Measurements from ENCODE around the gene KIF1B. TPM values are rescaled to one million over a fixed set of nuclear protein-coding genes. Genes with fewer than 3 reads are reported as not detected.

Gene KIF1B
- total RNA-seq, 1 experiment from 2014 or later = 69.5 TPM

DNA sequence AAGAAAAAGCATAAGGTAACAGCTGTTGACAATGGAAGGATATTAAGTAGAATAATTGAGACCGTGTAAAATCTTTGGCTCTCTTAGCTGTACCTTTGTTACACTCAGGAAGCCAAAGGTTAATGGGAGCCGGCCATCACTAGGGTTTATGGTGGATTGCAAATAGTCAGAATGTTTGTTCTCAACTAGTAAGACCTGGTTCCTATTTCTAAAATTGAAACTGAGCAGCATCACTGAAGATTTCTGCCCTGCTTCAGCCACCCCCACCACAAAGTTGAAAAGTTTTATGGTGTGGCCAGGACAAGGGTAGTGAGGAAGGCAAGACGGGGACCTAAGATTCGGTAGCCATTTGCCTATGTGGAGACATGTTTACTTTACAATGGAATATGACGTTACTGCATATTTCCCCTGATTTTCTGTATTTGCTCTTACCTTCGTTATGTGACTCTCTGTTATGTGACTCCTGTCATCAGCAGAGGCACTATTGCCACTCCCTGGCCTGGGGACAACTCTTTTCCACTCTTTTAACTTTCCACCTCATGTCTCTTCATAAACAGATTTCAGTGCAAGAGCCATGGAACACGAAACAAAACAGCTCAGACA is 41.4 kb upstream of the KIF1B start:
- Histone ChIP-seq H3K27ac (ENCODE audit: low read depth, low read length, poor library complexity, severe bottlenecking) (no peak overlapping the region), H3K9me3 (ENCODE audit: low read depth, low read length, poor library complexity, severe bottlenecking) (no peaks in the 10 kb centered on the region), H3K4me1 (ENCODE audit: insufficient read depth, low read length, poor library complexity, severe bottlenecking) (no peaks in the 10 kb centered on the region), H3K27me3 (replicated peaks; ENCODE audit: insufficient read depth, low read depth, low read length, poor library complexity) (no peaks in the 10 kb centered on the region), H3K4me3 (ENCODE audit: low read depth, low read length, poor library complexity, severe bottlenecking) (no peak overlapping the region), H3K36me3 (ENCODE audit: insufficient read depth, low read length, poor library complexity, severe bottlenecking) (peaks cover 30% of the 10 kb centered on the region)
- ChIA-PET CTCF (no interaction called here), POLR2A (ENCODE audit: low non-redundant PET) (no interaction called here)
- no TSS peak for BruUV-seq (replicated peaks)
- intact Hi-C loops (cut with micrococcal nuclease; ENCODE audit: unreplicated experiment) = no loop called here
- DNase-seq (ENCODE audit: low spot score) = no peak
- TF ChIP-seq, protein P1, sequence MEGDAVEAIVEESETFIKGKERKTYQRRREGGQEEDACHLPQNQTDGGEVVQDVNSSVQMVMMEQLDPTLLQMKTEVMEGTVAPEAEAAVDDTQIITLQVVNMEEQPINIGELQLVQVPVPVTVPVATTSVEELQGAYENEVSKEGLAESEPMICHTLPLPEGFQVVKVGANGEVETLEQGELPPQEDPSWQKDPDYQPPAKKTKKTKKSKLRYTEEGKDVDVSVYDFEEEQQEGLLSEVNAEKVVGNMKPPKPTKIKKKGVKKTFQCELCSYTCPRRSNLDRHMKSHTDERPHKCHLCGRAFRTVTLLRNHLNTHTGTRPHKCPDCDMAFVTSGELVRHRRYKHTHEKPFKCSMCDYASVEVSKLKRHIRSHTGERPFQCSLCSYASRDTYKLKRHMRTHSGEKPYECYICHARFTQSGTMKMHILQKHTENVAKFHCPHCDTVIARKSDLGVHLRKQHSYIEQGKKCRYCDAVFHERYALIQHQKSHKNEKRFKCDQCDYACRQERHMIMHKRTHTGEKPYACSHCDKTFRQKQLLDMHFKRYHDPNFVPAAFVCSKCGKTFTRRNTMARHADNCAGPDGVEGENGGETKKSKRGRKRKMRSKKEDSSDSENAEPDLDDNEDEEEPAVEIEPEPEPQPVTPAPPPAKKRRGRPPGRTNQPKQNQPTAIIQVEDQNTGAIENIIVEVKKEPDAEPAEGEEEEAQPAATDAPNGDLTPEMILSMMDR (conservative IDR thresholded peaks at IDR 0.05; ENCODE audit: low read depth, low read length) = no peak
- TF ChIP-seq EZH2 (IDR thresholded peaks at IDR 0.05; ENCODE audit: borderline replicate concordance, low read depth, low read length, poor library complexity, severe bottlenecking) = no peak

DNA sequence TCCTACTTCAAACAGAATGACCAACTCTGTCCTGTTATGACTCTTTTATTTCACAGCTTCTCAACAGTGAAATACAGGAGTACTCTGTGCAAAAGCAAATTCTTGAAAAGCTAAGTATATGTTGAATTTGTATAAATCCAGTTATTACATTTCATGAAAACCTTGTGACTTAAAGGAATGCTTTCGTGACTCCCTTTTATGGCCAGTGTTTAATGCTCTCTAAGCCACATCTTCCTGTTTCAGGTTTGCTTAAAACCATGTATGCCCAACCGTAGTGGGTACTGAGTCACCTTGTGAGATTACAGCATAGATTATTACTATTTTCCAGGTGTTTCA is 40.2 kb upstream of the KIF1B start:
- DNase-seq (ENCODE audit: low spot score) = no peak
- ChIA-PET POLR2A (ENCODE audit: low non-redundant PET) (no interaction called here), CTCF (no interaction called here)
- TF ChIP-seq, protein P1 (conservative IDR thresholded peaks at IDR 0.05; ENCODE audit: low read depth, low read length) = no peak
- no peak for TF ChIP-seq EZH2 (IDR thresholded peaks at IDR 0.05; ENCODE audit: borderline replicate concordance, low read depth, low read length, poor library complexity, severe bottlenecking)
- Histone ChIP-seq H3K9me3 (ENCODE audit: low read depth, low read length, poor library complexity, severe bottlenecking) (no peaks in the 10 kb centered on the region), H3K27me3 (replicated peaks; ENCODE audit: insufficient read depth, low read depth, low read length, poor library complexity) (no peaks in the 10 kb centered on the region), H3K36me3 (ENCODE audit: insufficient read depth, low read length, poor library complexity, severe bottlenecking) (peaks cover 27% of the 10 kb centered on the region), H3K4me1 (ENCODE audit: insufficient read depth, low read length, poor library complexity, severe bottlenecking) (no peaks in the 10 kb centered on the region), H3K4me3 (ENCODE audit: low read depth, low read length, poor library complexity, severe bottlenecking) (no peak overlapping the region), H3K27ac (ENCODE audit: low read depth, low read length, poor library complexity, severe bottlenecking) (no peak overlapping the region)
- BruUV-seq (replicated peaks) = no TSS peak
- intact Hi-C loops (cut with micrococcal nuclease; ENCODE audit: unreplicated experiment) = no loop called here

DNA sequence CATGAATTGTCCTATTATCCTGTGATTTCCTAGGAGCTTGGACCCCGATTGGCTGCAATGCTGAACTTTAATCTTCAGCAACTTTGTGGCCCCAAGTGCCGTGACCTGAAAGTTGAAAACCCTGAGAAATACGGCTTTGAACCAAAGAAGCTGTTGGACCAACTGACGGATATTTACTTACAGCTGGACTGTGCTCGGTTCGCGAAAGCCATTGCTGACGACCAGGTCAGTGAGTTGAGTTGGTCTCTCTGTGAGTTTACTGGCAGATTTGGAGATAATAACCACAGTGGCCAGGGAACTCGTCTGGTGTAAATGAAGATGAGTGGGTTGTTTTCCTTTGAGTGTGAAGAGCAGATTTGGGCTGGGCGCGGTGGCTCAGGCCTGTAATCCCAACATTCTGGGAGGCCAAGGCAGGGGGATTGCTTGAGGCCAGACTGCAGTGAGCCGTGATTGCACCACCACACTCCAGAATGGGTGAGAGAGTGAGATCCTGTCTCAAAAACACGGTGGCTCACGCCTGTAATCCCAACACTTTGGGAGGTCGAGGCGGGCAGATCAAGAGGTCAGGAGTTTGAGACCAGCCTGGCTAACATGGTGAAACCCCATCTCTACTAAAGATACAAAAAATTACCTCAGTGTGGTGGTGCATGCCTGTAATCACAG is 39.1 kb upstream of the KIF1B start:
- ChIA-PET POLR2A (ENCODE audit: low non-redundant PET) (no interaction called here), CTCF (no interaction called here)
- Histone ChIP-seq H3K36me3 (ENCODE audit: insufficient read depth, low read length, poor library complexity, severe bottlenecking) (peaks cover 23% of the 10 kb centered on the region), H3K27me3 (replicated peaks; ENCODE audit: insufficient read depth, low read depth, low read length, poor library complexity) (no peaks in the 10 kb centered on the region), H3K4me1 (ENCODE audit: insufficient read depth, low read length, poor library complexity, severe bottlenecking) (no peaks in the 10 kb centered on the region), H3K4me3 (ENCODE audit: low read depth, low read length, poor library complexity, severe bottlenecking) (no peak overlapping the region), H3K27ac (ENCODE audit: low read depth, low read length, poor library complexity, severe bottlenecking) (no peak overlapping the region), H3K9me3 (ENCODE audit: low read depth, low read length, poor library complexity, severe bottlenecking) (no peaks in the 10 kb centered on the region)
- no TSS peak for BruUV-seq (replicated peaks)
- intact Hi-C loops (cut with micrococcal nuclease; ENCODE audit: unreplicated experiment) = no loop called here
- TF ChIP-seq EZH2 (IDR thresholded peaks at IDR 0.05; ENCODE audit: borderline replicate concordance, low read depth, low read length, poor library complexity, severe bottlenecking) = no peak
- TF ChIP-seq, protein P1 (conservative IDR thresholded peaks at IDR 0.05; ENCODE audit: low read depth, low read length) = no peak
- DNase-seq (ENCODE audit: low spot score) = no peak
